Stimulated activated CD4-positive, alpha-beta T cell treated with anti-CD3 and anti-CD28 coated beads, Interleukin-15, amount 100 ng/mL, for 48 hours (primary cell): ENCODE measurements around the gene MARS2.
"Not testable (repeated sequence)": the region's sequence is repeated elsewhere in the genome, so short reads cannot be mapped to it uniquely, and the experiment has no call there.

ENCODE experiments used
- DNase-seq, 2 donors: peaks; one replicate each; pipeline ENCODE4 v3.0.0-alpha.2; 2020; ENCODE audit warnings: low read depth in 2 of 2

Gene MARS2

GRCh38 chr2:197705912-197706838 lies 1.0 kb downstream of the MARS2 start:
- no peak for DNase-seq

- no peak for DNase-seq
Observed at GRCh38 chr2:197706839-197707207, 1.7 kb downstream of the MARS2 start.

GRCh38 chr2:197707316-197708213 lies 2.4 kb downstream of the MARS2 start:
- DNase-seq, result no peak

- DNase-seq, result no peak
Observed at GRCh38 chr2:197708331-197708730, 3.2 kb downstream of the MARS2 start.

- not testable (repeated sequence) for DNase-seq
Observed at GRCh38 chr2:197709140-197709539, 4.0 kb downstream of the MARS2 start.

DNA sequence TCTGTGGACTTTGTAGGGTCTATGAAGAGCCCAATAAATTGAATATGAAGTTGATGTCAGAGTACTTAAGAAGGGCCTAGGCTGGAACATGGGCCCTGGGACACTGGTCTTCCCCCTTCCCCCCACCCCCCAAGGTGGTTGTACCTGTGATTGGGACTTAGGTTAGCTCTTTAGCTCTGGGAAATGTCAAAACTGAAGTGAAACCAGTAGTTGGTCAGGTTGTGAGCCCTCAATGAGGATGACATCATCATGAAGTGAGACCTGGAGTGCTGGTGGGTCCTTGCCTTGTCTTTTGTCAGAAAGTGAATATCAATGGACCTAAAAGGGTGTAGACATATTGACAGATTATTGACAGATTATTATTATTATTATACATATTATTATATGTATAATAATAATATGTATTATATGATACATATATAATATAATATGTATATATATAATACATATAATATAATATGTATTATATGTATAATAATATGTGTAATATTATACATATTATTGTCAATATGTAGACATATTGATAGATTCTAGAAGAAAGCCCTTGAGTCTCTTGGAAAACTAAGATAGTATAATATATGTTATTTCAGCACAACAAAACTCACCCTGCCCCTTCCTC lies 5.4 kb downstream of the MARS2 start:
- DNase-seq, result no peak

- DNase-seq, result no peak
Observed at GRCh38 chr2:197711578-197711977, 6.4 kb downstream of the MARS2 start.

- DNase-seq, result no peak
Observed at GRCh38 chr2:197713271-197713670, 8.1 kb downstream of the MARS2 start.

- DNase-seq, result no peak
Observed at GRCh38 chr2:197717863-197718262, 12.7 kb downstream of the MARS2 start.

DNA sequence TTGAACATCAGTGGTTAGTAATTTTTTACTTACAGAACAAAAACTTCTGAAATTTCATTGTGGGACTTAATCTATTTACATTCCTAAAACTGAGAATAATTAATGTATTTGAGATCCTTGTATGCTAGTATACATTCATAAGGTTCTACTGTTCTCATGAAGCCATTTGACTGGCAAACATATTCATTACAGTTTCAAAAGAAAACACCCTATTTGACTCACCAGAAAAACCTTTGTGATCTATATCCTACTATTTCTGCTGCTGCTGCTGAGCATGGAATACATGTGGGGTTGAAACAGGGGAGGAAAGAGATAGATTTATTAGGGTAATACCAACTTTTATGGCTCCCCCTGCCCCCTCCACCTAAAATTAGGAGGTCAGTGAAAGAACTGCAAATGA lies 21.8 kb downstream of the MARS2 start:
- DNase-seq, result no peak

- DNase-seq, result not testable (repeated sequence)
Observed at GRCh38 chr2:197728555-197729544, 23.7 kb downstream of the MARS2 start.

- no peak for DNase-seq
Observed at GRCh38 chr2:197740200-197740599, 35.0 kb downstream of the MARS2 start.
